ENCODE results near the gene AVEN.
"Not testable (repeated sequence)": the region's sequence is repeated elsewhere in the genome, so short reads cannot be mapped to it uniquely, and the experiment has no call there.

Gene AVEN

DNA sequence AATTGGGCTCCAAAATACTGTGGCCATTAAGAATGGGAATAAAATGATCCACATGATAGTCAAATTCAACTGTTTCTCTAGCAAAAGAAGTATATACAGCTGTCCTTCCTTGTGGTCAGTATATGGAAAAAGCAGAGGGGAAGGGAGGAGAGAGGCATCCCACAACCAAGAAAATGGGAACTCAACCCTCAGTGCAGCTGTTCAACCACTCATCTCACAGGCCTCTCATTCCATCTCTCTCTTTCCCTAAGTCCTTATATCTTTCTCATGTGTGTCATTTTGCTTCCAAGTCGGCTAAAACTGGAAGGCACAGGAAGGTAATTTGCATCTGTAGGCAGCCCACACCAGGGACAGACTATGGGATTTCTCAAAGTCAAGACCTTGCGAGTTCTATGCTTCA, 27.5 kb downstream of the AVEN start:
- no peaks in the 10 kb centered on the region for H3K27me3 ChIP-seq (replicated peaks; ENCODE audit: control insufficient read depth, insufficient read depth, low read length)
- no peaks in the 10 kb centered on the region for H3K36me3 ChIP-seq (ENCODE audit: control insufficient read depth, insufficient read depth, low read length)
- no peak for DNase-seq (ENCODE audit: extremely low read depth, insufficient read length)
- no peak overlapping the region for H3K4me3 ChIP-seq (replicated peaks; ENCODE audit: low read depth, low read length)
- no peak for TF ChIP-seq CTCF (IDR thresholded peaks at IDR 0.05; ENCODE audit: insufficient read depth, low read length, poor library complexity, severe bottlenecking)

DNA sequence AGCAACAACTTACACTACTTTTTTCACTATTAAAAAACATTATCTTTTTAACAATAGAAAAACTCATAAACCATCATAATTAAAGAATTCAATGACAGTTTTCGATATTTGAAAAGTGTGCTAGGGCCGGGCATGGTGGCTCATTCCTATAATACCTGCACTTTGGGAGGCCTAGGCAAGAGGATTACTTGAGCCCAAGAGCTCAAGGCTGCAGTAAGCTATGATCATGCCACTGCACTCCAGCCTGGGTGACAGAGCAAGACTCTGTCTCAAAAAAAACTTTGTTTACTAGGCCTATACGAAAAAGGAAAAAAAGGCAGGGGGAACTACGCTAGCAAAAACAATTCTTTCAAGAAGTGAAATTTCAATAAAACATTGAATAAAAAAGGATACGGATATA, 28.1 kb downstream of the AVEN start:
- DNase-seq (ENCODE audit: extremely low read depth, insufficient read length): no peak
- Histone ChIP-seq H3K4me3 (replicated peaks; ENCODE audit: low read depth, low read length) (no peak overlapping the region), H3K36me3 (ENCODE audit: control insufficient read depth, insufficient read depth, low read length) (no peaks in the 10 kb centered on the region), H3K27me3 (replicated peaks; ENCODE audit: control insufficient read depth, insufficient read depth, low read length) (no peaks in the 10 kb centered on the region)
- no peak for TF ChIP-seq CTCF (IDR thresholded peaks at IDR 0.05; ENCODE audit: insufficient read depth, low read length, poor library complexity, severe bottlenecking)

- H3K27me3 ChIP-seq (replicated peaks; ENCODE audit: control insufficient read depth, insufficient read depth, low read length): no peaks in the 10 kb centered on the region
- TF ChIP-seq CTCF (IDR thresholded peaks at IDR 0.05; ENCODE audit: insufficient read depth, low read length, poor library complexity, severe bottlenecking): no peak
- DNase-seq (ENCODE audit: extremely low read depth, insufficient read length): no peak
- no peaks in the 10 kb centered on the region for H3K36me3 ChIP-seq (ENCODE audit: control insufficient read depth, insufficient read depth, low read length)
- no peak overlapping the region for H3K4me3 ChIP-seq (replicated peaks; ENCODE audit: low read depth, low read length)
Observed at GRCh38 chr15:34009656-34010055, 29.3 kb downstream of the AVEN start.

DNA sequence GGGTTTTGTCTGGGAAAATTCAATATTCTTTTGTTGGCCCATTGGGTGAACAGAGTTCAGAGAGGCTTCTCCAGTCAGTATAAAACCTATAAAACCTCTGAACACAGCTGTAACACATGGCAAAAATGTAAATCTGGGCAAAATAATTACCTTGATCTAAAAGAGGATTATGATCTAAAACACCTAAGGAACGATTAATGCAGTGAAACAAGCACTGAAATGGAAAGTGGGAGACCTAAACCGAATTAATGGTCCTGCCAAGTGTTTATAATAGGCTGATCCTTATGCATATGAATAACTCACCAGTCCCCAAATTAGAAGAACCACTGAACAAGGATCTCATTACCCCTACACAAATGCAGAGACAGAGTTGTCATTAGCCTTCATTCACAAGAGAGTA, 32.6 kb downstream of the AVEN start:
- H3K36me3 ChIP-seq (ENCODE audit: control insufficient read depth, insufficient read depth, low read length): no peaks in the 10 kb centered on the region
- no peak for DNase-seq (ENCODE audit: extremely low read depth, insufficient read length)
- TF ChIP-seq CTCF (IDR thresholded peaks at IDR 0.05; ENCODE audit: insufficient read depth, low read length, poor library complexity, severe bottlenecking): no peak
- no peak overlapping the region for H3K4me3 ChIP-seq (replicated peaks; ENCODE audit: low read depth, low read length)
- H3K27me3 ChIP-seq (replicated peaks; ENCODE audit: control insufficient read depth, insufficient read depth, low read length): no peaks in the 10 kb centered on the region

GRCh38 chr15:34001536-34001935, 37.5 kb downstream of the AVEN start:
- DNase-seq (ENCODE audit: extremely low read depth, insufficient read length): no peak
- Histone ChIP-seq H3K36me3 (ENCODE audit: control insufficient read depth, insufficient read depth, low read length) (no peaks in the 10 kb centered on the region), H3K4me3 (replicated peaks; ENCODE audit: low read depth, low read length) (no peak overlapping the region)

GRCh38 chr15:33995666-33996065, 43.3 kb downstream of the AVEN start:
- DNase-seq (ENCODE audit: extremely low read depth, insufficient read length); H3K36me3 ChIP-seq (ENCODE audit: control insufficient read depth, insufficient read depth, low read length); H3K27me3 ChIP-seq (replicated peaks; ENCODE audit: control insufficient read depth, insufficient read depth, low read length); H3K4me3 ChIP-seq (replicated peaks; ENCODE audit: low read depth, low read length): not testable (repeated sequence)

More at GRCh38 chr15:34001536-34001935, 37.5 kb downstream of the AVEN start:
- no peaks in the 10 kb centered on the region for H3K27me3 ChIP-seq (replicated peaks; ENCODE audit: control insufficient read depth, insufficient read depth, low read length)
- TF ChIP-seq CTCF (IDR thresholded peaks at IDR 0.05; ENCODE audit: insufficient read depth, low read length, poor library complexity, severe bottlenecking): no peak

Data from GM06990 (cell line).